Loucy (cell line): Measurements from ENCODE around the gene ARHGAP10.

Experiments
- H2AFZ ChIP-seq: fragments of 200-600 bp; sonication (generic); 2 replicates; pipeline ENCODE4 v1.6.0; 2016; ENCODE audit warnings: antibody characterized with exemption, mild to moderate bottlenecking, low read length, moderate library complexity
- H3F3A ChIP-seq: fragments of 200-600 bp; 2 replicates; pipeline ENCODE4 v1.6.0; 2016; ENCODE audit warnings: antibody characterized with exemption, low read depth, mild to moderate bottlenecking
- H3K27me3 ChIP-seq: fragments of 200-600 bp; sonication (generic); 2 replicates; pipeline ENCODE4 v1.6.1; 2014; ENCODE audit warnings: low read length, mild to moderate bottlenecking; ENCODE audit not compliant: insufficient read depth, poor library complexity, severe bottlenecking
- H3K36me3 ChIP-seq: fragments of 200-600 bp; sonication (generic); 2 replicates; pipeline ENCODE4 v1.6.1; 2016; ENCODE audit warnings: low read length; ENCODE audit not compliant: insufficient read depth
- H3K4me1 ChIP-seq: fragments of 200-600 bp; sonication (generic); 2 replicates; pipeline ENCODE4 v1.5.1; 2014; ENCODE audit warnings: low read length, mild to moderate bottlenecking; ENCODE audit not compliant: insufficient read depth, poor library complexity, severe bottlenecking
- H3K4me2 ChIP-seq: fragments of 200-600 bp; sonication (generic); 2 replicates; pipeline ENCODE4 v1.6.0; 2014; ENCODE audit warnings: antibody characterized with exemption, low read length, low read depth, mild to moderate bottlenecking; ENCODE audit not compliant: poor library complexity, severe bottlenecking
- H3K4me3 ChIP-seq: fragments of 200-600 bp; sonication (generic); 2 replicates; pipeline ENCODE4 v1.5.1; 2014; ENCODE audit warnings: low read length, mild to moderate bottlenecking, mixed read lengths; ENCODE audit not compliant: poor library complexity, severe bottlenecking
- H3K79me2 ChIP-seq: fragments of 200-600 bp; sonication (generic); 2 replicates; pipeline ENCODE4 v1.6.1; 2014; ENCODE audit warnings: low read length; ENCODE audit not compliant: insufficient read depth
- H3K9ac ChIP-seq: fragments of 200-600 bp; sonication (generic); 2 replicates; pipeline ENCODE4 v1.6.0; 2014; ENCODE audit warnings: mild to moderate bottlenecking, low read depth, low read length, moderate library complexity; ENCODE audit not compliant: poor library complexity, severe bottlenecking
- H3K9me2 ChIP-seq: fragments of 200-600 bp; sonication (generic); replicated peaks from 2 replicates; pipeline ENCODE4 v1.6.1; 2016; ENCODE audit warnings: low read depth, low read length, mixed read lengths
- H3K9me3 ChIP-seq: fragments of 200-600 bp; sonication (generic); 2 replicates; pipeline ENCODE4 v1.6.1; 2014; ENCODE audit warnings: mild to moderate bottlenecking, antibody characterized with exemption, low read length, low read depth; ENCODE audit not compliant: insufficient read depth
- H4K20me1 ChIP-seq: fragments of 200-600 bp; sonication (generic); 2 replicates; pipeline ENCODE4 v1.6.0; 2014; ENCODE audit warnings: antibody characterized with exemption, low read length, mild to moderate bottlenecking; ENCODE audit not compliant: insufficient read depth, poor library complexity, severe bottlenecking
- EZH2phosphoT487 ChIP-seq: fragments of 200-600 bp; IDR thresholded peaks from 2 replicates; pipeline ENCODE4 v1.6.1; 2018; ENCODE audit warnings: antibody characterized with exemption, mild to moderate bottlenecking, moderate library complexity, borderline replicate concordance
- TF ChIP-seq, protein P1 (sequence below): fragments of 200-600 bp; sonication (generic); conservative IDR thresholded peaks from 2 replicates; pipeline ENCODE4 v1.5.1; 2014; ENCODE audit warnings: mild to moderate bottlenecking, antibody characterized with exemption, low read length

ARHGAP10 gene

GRCh38 chr4:148074462-148074861, 342.6 kb downstream of the ARHGAP10 start:
- TF ChIP-seq, protein P1, sequence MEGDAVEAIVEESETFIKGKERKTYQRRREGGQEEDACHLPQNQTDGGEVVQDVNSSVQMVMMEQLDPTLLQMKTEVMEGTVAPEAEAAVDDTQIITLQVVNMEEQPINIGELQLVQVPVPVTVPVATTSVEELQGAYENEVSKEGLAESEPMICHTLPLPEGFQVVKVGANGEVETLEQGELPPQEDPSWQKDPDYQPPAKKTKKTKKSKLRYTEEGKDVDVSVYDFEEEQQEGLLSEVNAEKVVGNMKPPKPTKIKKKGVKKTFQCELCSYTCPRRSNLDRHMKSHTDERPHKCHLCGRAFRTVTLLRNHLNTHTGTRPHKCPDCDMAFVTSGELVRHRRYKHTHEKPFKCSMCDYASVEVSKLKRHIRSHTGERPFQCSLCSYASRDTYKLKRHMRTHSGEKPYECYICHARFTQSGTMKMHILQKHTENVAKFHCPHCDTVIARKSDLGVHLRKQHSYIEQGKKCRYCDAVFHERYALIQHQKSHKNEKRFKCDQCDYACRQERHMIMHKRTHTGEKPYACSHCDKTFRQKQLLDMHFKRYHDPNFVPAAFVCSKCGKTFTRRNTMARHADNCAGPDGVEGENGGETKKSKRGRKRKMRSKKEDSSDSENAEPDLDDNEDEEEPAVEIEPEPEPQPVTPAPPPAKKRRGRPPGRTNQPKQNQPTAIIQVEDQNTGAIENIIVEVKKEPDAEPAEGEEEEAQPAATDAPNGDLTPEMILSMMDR: no peak
- no peak for TF ChIP-seq EZH2phosphoT487
- no peak overlapping the region for H3K4me2 ChIP-seq
- H3K4me3 ChIP-seq: no peak overlapping the region
- H3K4me1 ChIP-seq: no peaks in the 10 kb centered on the region
- no peaks in the 10 kb centered on the region for H3K9me2 ChIP-seq
- peaks cover 28% of the 10 kb centered on the region; the same call in 1 of the 2 replicates for H3K36me3 ChIP-seq
- no peaks in the 10 kb centered on the region for H3K9me3 ChIP-seq
- no peaks in the 10 kb centered on the region for H3F3A ChIP-seq
- H4K20me1 ChIP-seq: no peaks in the 10 kb centered on the region
- no peaks in the 10 kb centered on the region for H3K79me2 ChIP-seq
- H3K27me3 ChIP-seq: no peaks in the 10 kb centered on the region
- no peak overlapping the region for H3K9ac ChIP-seq
- H2AFZ ChIP-seq: no peak overlapping the region

DNA sequence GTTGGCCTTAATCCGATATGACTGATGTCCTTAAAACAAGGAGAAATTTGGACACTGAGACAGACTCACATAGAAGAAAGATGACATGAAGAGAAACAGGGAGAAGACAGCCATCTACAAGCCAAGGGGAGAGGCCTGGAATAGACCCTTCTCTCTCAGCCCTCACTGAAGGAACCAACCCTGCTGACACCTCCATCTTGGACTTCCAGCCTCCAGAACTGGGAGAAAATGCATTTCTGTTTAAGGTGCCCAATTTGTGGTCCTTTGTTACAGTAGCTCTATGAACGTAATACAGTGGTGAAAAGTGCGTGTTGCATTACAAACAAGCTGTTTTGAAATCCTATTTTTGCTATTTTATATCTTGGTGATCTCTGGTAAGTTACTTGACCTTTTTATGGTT, 343.6 kb downstream of the ARHGAP10 start:
- TF ChIP-seq EZH2phosphoT487: no peak
- TF ChIP-seq, protein P1: no peak
- no peaks in the 10 kb centered on the region for H3F3A ChIP-seq
- no peaks in the 10 kb centered on the region for H3K9me2 ChIP-seq
- peaks cover 28% of the 10 kb centered on the region; the same call in 1 of the 2 replicates for H3K36me3 ChIP-seq
- H3K79me2 ChIP-seq: no peaks in the 10 kb centered on the region
- no peaks in the 10 kb centered on the region for H3K9me3 ChIP-seq
- H3K4me3 ChIP-seq: no peak overlapping the region
- no peak overlapping the region for H2AFZ ChIP-seq
- H4K20me1 ChIP-seq: no peaks in the 10 kb centered on the region
- no peak overlapping the region for H3K9ac ChIP-seq
- H3K4me2 ChIP-seq: no peak overlapping the region
- H3K4me1 ChIP-seq: no peaks in the 10 kb centered on the region
- no peaks in the 10 kb centered on the region for H3K27me3 ChIP-seq

GRCh38 chr4:148076964-148077363, 345.1 kb downstream of the ARHGAP10 start:
- H2AFZ ChIP-seq: no peak overlapping the region
- TF ChIP-seq, protein P1: no peak
- no peak for TF ChIP-seq EZH2phosphoT487
- no peaks in the 10 kb centered on the region for H3F3A ChIP-seq
- no peak overlapping the region for H3K4me3 ChIP-seq
- no peaks in the 10 kb centered on the region for H3K79me2 ChIP-seq
- no peak overlapping the region for H3K9ac ChIP-seq
- no peaks in the 10 kb centered on the region for H3K4me1 ChIP-seq
- H3K9me3 ChIP-seq: no peaks in the 10 kb centered on the region
- no peak overlapping the region for H3K4me2 ChIP-seq
- H4K20me1 ChIP-seq: no peaks in the 10 kb centered on the region
- H3K9me2 ChIP-seq: no peaks in the 10 kb centered on the region
- no peaks in the 10 kb centered on the region for H3K27me3 ChIP-seq
- H3K36me3 ChIP-seq: peaks cover 31% of the 10 kb centered on the region; the same call in 1 of the 2 replicates
